ENCODE measurements around the gene NLRP1. TPM values are rescaled to one million over a fixed set of nuclear protein-coding genes. Genes with fewer than 3 reads are reported as not detected.

NLRP1 gene
- total RNA-seq (10 to 100 TPM in 6 of 9 donors, 1 to 10 TPM in 3; 6.1 to 74.2 (median 15.1) TPM), polyA plus RNA-seq (10 to 100 TPM; 27.2 to 88.9 (median 35.9) TPM)
- long read RNA-seq, donor 1, transcript NLRP1-206 (2 exons, 1,627 nt): major isoform, 8 of 14 reads
- long read RNA-seq, donor 1, partial matches to known transcripts: 6 of 14 reads
- long read RNA-seq, donor 1, other reads (novel, unspliced or antisense): 0 of 14 reads
- long read RNA-seq, donor 2, transcript NLRP1-206 (2 exons, 1,627 nt): major isoform, 6 of 6 reads
- long read RNA-seq, donor 2, partial matches to known transcripts: 0 of 6 reads
- long read RNA-seq, donor 2, other reads (novel, unspliced or antisense): 0 of 6 reads
- long read RNA-seq, donor 3, transcript NLRP1-206 (2 exons, 1,627 nt): major isoform, 8 of 8 reads
- long read RNA-seq, donor 3, partial matches to known transcripts: 0 of 8 reads
- long read RNA-seq, donor 3, other reads (novel, unspliced or antisense): 0 of 8 reads
- long read RNA-seq, donor 4, partial matches to known transcripts: 1 of 2 reads
- long read RNA-seq, donor 4, other reads (novel, unspliced or antisense): 0 of 2 reads
- long read RNA-seq, donor 5, full-length matches to known transcripts: 2 of 20 reads
- long read RNA-seq, donor 5, partial matches to known transcripts: 7 of 20 reads
- long read RNA-seq, donor 5, other reads (novel, unspliced or antisense): 11 of 20 reads
- long read RNA-seq, donor 6, partial matches to known transcripts: 7 of 12 reads
- long read RNA-seq, donor 6, other reads (novel, unspliced or antisense): 2 of 12 reads
- long read RNA-seq, donor 7, transcript NLRP1-206 (2 exons, 1,627 nt): major isoform, 5 of 15 reads
- long read RNA-seq, donor 7, partial matches to known transcripts: 10 of 15 reads
- long read RNA-seq, donor 7, other reads (novel, unspliced or antisense): 0 of 15 reads
- long read RNA-seq, donor 8, transcript NLRP1-206 (2 exons, 1,627 nt): major isoform, 24 of 29 reads
- long read RNA-seq, donor 8, partial matches to known transcripts: 5 of 29 reads
- long read RNA-seq, donor 8, other reads (novel, unspliced or antisense): 0 of 29 reads
- long read RNA-seq, donor 9, transcript NLRP1-206 (2 exons, 1,627 nt): major isoform, 6 of 6 reads
- long read RNA-seq, donor 9, partial matches to known transcripts: 0 of 6 reads
- long read RNA-seq, donor 9, other reads (novel, unspliced or antisense): 0 of 6 reads
- long read RNA-seq, donor 10, transcript NLRP1-206 (2 exons, 1,627 nt): major isoform, 11 of 11 reads
- long read RNA-seq, donor 10, partial matches to known transcripts: 0 of 11 reads
- long read RNA-seq, donor 10, other reads (novel, unspliced or antisense): 0 of 11 reads

DNA sequence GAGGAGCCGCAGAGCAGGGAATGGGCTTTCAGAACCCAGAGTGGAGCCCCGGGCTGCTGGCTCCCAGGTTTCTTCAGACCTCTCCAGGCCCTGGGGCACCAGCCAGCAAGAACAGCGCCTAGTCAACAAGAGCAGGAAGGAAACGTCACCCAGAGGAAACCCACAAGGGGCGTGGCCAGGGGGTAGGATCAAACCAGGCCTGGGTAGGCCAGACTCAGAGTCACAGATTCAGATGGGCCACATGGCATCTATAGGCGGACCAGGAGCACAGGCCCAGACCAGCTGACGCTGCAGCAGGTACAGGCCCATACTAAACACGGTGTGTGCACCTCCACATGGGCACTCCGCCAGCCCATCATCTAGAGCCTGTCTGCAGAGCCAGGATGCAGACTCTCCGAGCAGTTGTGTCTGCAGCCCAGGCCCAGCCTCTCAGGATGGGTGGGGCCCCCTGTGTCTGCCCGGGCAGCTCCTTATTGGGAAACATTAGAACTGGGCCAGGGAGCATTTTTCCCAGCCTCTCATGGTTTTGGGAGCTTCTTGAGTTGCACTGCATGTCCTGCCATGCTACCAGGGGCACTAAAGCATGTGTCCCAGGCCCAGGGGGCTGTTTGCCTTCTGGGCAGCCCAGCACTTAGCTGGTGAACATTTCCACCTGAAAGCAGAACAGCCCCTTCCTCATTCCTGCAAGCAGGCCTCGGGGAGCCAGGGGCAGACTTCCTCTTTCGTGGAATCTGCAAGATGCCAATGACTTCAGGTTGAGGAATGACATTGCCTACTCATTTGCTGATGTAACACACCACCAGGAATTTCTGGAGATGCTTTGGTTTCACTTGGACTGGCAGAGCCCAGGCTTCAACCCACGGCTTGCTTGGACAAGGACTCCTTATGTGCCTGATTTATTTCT lies at the start of gene NLRP1:
TSS of gene NLRP1 (minus strand) at position 127 of the 904 bp plus-strand sequence. CDS start 552 bp downstream, outside the sequence.
- Histone ChIP-seq H3K4me1 (replicated peaks in 1 of 2) (peaks cover 0 to 7% of the 10 kb centered on the region in 2 donors), H3K36me3 (replicated peaks in 1 of 2) (no peaks in the 10 kb centered on the region), H3K27ac (peak within 1 kb of the TSS in 4 of 5 donors; percentile 17 to 78 (median 43)), H3K9me3 (replicated peaks in 1 of 3) (no peaks in the 10 kb centered on the region), H3K27me3 (no peaks in the 10 kb centered on the region), H3K4me3 (peak within 1 kb of the TSS in 2 of 4 donors; percentile 9 to 33)
- peak; percentile 38 to 43 for TF ChIP-seq POLR2A (IDR thresholded peaks at IDR 0.05)
- TF ChIP-seq, protein P1, sequence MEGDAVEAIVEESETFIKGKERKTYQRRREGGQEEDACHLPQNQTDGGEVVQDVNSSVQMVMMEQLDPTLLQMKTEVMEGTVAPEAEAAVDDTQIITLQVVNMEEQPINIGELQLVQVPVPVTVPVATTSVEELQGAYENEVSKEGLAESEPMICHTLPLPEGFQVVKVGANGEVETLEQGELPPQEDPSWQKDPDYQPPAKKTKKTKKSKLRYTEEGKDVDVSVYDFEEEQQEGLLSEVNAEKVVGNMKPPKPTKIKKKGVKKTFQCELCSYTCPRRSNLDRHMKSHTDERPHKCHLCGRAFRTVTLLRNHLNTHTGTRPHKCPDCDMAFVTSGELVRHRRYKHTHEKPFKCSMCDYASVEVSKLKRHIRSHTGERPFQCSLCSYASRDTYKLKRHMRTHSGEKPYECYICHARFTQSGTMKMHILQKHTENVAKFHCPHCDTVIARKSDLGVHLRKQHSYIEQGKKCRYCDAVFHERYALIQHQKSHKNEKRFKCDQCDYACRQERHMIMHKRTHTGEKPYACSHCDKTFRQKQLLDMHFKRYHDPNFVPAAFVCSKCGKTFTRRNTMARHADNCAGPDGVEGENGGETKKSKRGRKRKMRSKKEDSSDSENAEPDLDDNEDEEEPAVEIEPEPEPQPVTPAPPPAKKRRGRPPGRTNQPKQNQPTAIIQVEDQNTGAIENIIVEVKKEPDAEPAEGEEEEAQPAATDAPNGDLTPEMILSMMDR (IDR thresholded peaks at IDR 0.05): no peak
- DNase-seq: peak; percentile 71 to 90 (median 77)
- WGBS, 4 donors: 50 to 54% (median 51%) methylated on average over 9 to 14 of the region's 14 CpGs
- intact Hi-C loops (cut with DNase I): loop anchor here in 1 of 2 donors (5.0 kb wide), 1 partner anchor 843 kb away; no protein-coding TSS in a partner anchor

GRCh38 chr17:5631958-5632590 lies 47.8 kb upstream of the NLRP1 start:
- H3K27me3 ChIP-seq: peaks cover 6% of the 10 kb centered on the region
- H3K4me3 ChIP-seq: no peak overlapping the region

DNA sequence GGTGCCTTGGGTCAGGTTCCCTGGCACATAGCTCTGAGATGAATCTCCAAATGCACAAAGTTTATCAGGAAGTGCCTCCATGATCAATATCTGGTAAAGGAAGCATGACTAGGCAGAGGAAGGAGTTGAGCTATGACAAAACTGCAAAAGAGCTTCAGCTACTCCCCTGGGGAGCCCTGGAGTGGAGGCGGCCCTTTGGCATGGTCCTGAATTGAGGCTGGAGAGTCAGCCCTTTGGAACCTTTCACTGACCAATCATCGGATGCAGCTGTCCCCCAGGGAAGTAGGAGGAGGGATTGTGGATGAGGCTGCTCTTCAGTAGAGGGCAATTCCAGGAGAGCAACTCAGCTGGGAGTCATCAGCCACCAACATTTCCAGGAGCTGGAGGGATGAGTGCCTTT lies 46.1 kb upstream of the NLRP1 start:
- WGBS, 4 donors: 40 to 68% (median 63%) methylated on average over 1 to 2 of the region's 2 CpGs
- Histone ChIP-seq H3K9me3 (replicated peaks in 1 of 3) (no peaks in the 10 kb centered on the region), H3K4me3 (no peak overlapping the region), H3K4me1 (replicated peaks in 1 of 2) (no peaks in the 10 kb centered on the region), H3K27me3 (peaks cover 6% of the 10 kb centered on the region), H3K27ac (no peak overlapping the region), H3K36me3 (replicated peaks in 1 of 2) (no peaks in the 10 kb centered on the region)
- intact Hi-C loops (cut with DNase I): no loop called here
- no peak for TF ChIP-seq POLR2A (IDR thresholded peaks at IDR 0.05)
- TF ChIP-seq, protein P1 (IDR thresholded peaks at IDR 0.05): no peak
- no peak for DNase-seq

More at GRCh38 chr17:5631958-5632590, 47.8 kb upstream of the NLRP1 start:
- no peaks in the 10 kb centered on the region for H3K9me3 ChIP-seq (replicated peaks in 1 of 3)
- TF ChIP-seq POLR2A (IDR thresholded peaks at IDR 0.05): no peak
- TF ChIP-seq, protein P1 (IDR thresholded peaks at IDR 0.05): no peak
- 39 to 58% (median 51%) methylated on average over 3 of the region's 3 CpGs for WGBS, 4 donors
- no peaks in the 10 kb centered on the region for H3K4me1 ChIP-seq (replicated peaks in 1 of 2)
- no peak overlapping the region for H3K27ac ChIP-seq
- intact Hi-C loops (cut with DNase I): no loop called here
- DNase-seq: no peak
- H3K36me3 ChIP-seq (replicated peaks in 1 of 2): no peaks in the 10 kb centered on the region

All from adrenal gland (tissue), 19 donors.